Stimulated activated CD8-positive, alpha-beta memory T cell treated with anti-CD3 and anti-CD28 coated beads, Interleukin-7, amount 100 ng/mL, for 24 hours (primary cell): ENCODE data around the gene RAPGEF4.

ENCODE experiments used
- DNase-seq: peaks from one replicate; pipeline ENCODE4 v3.0.0-alpha.2; 2020; ENCODE audit warnings: low read depth

Gene RAPGEF4

GRCh38 chr2:173095356-173095755 is 359.7 kb downstream of the RAPGEF4 start:
- no peak for DNase-seq

DNA sequence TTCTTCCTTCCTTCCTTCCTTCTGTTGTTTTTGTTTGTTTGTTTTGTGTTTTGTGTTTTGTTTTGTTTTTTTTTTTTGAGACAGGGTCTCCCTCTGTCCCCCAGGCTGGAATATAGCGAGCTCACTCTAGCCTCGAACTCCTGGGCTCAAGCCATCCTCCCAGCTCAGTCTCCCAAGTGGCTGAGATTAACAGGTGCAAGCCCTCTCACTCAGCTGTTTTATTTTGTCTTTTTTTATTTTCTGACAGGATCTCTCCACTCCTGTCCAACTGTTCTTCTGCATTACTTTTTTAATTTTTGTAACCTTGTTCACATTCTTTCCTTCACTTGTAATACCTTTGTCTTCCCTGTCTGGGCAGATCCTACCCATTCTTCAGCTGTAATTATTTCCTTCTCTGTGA is 363.6 kb downstream of the RAPGEF4 start:
- no peak for DNase-seq

- no peak for DNase-seq
These were observed 364.2 kb downstream of the RAPGEF4 start for GRCh38 chr2:173099804-173100203.

DNA sequence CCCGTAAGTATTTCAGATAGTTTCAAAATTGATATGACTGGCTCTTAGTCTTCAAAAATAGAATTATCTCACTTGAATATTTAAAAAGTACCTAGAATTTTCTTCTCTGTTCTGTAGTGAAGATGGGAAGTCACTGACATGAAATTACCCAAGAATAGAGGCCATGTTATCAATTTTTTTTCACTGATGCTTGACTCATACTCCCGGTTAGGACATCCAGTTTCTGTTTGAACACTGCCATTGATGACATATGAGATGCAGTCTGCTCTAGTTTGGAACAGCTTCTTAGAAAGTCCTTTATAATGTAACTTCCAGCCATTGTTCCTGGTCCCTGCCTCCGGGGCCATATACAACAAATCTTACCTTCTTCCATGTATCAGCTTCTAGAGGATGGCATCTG is 366.0 kb downstream of the RAPGEF4 start:
- no peak for DNase-seq
